ENCODE data around the gene BMP4.

The BMP4 gene

DNA sequence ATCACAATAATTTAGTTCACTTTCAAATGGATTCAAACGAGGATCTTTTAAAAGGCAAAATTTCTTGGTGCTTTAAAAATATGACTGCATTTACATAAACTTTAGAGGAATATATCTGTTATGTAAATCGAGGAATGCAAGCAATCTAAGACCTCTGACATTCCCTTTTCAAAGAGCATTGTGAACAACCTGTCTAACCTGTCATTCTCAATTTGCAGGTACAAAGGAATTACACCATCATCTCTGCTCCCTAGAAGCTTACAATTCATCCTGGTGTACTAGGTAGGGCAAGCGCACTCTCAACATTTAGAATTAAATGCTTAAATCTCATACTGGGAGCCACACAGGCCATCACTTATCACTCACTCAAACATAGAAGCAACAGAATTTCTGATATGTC, 35.6 kb downstream of the BMP4 start:
- TF ChIP-seq POLR2A (IDR thresholded peaks at IDR 0.05; ENCODE audit: low read length), result no peak
- no peak for TF ChIP-seq GATA1 (IDR thresholded peaks at IDR 0.05; ENCODE audit: low read depth, low read length)
- no peak for DNase-seq

DNA sequence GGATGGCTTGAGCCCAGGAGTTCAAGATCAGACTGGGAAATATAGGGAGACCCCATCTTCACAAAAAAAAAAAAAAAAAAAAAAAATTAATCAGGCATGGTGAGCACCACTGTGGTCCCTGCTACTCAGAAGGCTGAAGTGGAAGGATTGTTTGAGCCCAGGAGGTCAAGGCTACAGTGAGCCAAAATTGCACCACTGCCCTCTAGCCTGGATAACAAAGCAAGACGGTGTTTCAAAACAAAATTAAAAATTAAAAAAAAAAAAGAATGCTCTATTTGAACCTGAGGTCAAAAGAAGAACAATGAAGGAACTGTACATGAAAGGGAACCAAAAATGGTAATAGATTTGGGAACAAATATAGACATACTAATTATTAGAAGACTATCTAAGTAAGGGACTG, 40.4 kb downstream of the BMP4 start:
- TF ChIP-seq GATA1 (IDR thresholded peaks at IDR 0.05; ENCODE audit: low read depth, low read length) (no peak), POLR2A (IDR thresholded peaks at IDR 0.05; ENCODE audit: low read length) (no peak)
- no peak for DNase-seq

DNA sequence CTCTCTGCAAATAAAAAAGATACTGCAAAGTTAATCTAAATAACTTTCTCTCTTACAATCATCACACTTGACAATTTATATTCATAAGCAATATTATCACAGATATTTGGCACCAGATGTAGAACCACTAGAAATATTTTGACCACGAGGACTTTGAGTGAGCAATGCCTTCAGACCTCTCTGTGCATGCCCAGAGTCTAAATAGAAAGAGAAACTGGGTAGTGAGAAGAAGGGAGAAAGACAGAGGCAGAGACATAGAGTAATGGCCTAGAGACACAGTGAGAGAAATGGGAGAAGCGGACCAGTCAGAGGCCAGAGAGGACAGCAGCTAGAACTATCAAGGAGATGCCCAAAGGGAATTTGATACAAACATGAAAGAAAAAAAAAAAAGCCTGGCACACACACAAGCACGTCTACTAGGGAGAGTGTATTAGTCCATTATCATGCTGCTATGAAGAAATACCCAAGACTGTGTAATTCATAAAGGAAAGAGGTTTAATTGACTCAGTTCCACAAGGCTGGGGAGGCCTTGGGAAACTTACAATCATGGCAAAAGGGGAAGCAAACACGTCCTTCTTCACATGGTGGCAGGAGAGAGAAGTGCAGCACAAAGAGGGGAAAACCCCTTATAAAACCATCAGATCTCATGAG, 41.1 kb downstream of the BMP4 start:
- DNase-seq, result no peak
- no peak for TF ChIP-seq POLR2A (IDR thresholded peaks at IDR 0.05; ENCODE audit: low read length)
- no peak for TF ChIP-seq GATA1 (IDR thresholded peaks at IDR 0.05; ENCODE audit: low read depth, low read length)

DNA sequence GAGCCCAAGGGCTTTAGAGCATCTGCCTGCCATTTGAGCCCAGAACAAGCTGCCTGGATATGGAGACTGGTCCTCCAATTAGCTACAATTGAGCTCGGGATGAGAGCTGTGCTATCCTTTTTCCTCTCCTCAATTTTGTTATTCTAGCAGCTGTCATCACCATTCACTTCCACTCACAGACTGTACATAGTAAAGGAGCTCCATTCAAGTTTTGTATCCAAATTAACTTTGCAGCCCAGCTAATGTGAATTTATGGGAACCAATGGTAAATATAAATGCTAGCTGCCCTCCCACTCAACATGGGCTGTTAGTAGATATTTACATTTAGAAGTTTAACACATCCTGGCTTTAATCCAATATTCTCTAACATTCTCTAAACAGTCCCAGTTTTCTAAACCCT, 44.6 kb downstream of the BMP4 start:
- no peak for DNase-seq
- TF ChIP-seq GATA1 (IDR thresholded peaks at IDR 0.05; ENCODE audit: low read depth, low read length), result no peak
- no peak for TF ChIP-seq POLR2A (IDR thresholded peaks at IDR 0.05; ENCODE audit: low read length)

DNA sequence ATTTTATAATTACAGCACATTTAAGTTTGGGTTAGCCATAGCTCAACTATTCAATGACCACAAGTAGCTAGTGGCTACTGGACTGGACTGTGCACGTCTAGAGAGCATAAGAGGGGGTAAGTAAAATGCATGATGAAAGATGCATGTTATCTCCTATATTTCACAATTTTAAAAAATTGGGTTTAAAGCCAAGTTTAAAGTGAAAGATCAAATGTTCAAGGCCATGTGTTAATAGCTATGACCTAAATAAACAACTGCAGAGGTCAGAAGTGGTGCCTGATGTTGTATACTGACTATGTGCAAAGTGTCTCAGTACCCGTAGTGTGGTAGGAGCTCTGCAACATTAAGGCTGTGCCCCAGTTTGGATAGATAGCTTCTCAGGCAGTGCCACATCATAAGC, 48.2 kb downstream of the BMP4 start:
- DNase-seq, result no peak
- TF ChIP-seq POLR2A (IDR thresholded peaks at IDR 0.05; ENCODE audit: low read length) (no peak), GATA1 (IDR thresholded peaks at IDR 0.05; ENCODE audit: low read depth, low read length) (no peak)

DNA sequence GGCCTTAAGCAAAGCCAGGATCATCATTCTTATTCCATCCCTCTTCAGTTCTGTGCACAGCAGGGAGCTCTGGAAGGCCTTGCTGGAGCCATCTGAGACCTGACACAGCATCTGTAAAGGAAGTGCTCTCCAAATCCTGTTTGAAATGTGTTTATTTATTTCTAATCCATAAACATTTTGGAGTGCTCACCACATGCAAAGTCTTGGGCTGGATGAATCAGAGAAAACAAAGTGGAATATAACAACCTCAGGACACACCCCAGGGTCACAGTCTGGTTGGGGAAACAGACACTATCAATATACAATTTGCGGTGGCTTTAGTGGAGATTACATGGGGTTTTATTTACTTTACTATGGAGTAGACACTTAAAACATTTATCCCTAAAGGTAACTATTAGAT, 54.3 kb downstream of the BMP4 start:
- TF ChIP-seq GATA1 (IDR thresholded peaks at IDR 0.05; ENCODE audit: low read depth, low read length), result no peak
- TF ChIP-seq POLR2A (IDR thresholded peaks at IDR 0.05; ENCODE audit: low read length), result no peak
- no peak for DNase-seq

DNA sequence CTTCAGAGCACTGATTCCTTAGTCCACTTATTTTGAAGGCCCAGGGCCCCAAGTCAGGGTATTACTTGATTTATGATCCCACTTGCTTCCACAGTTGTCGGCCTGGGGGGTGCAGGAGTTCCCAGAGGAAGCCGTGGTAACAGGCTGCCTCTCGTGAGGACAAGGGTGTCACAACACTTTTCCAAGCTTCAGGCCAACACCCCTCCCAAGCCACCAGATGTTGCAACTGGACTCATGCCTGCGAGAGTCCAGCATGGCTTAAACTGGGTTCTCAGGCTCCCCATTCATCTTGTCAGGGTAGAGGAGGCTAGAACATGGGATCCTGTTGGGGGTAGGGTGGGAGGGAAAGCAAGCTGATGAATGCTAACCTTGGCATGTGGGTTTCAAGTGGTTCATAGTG, 56.1 kb downstream of the BMP4 start:
- no peak for DNase-seq
- no peak for TF ChIP-seq GATA1 (IDR thresholded peaks at IDR 0.05; ENCODE audit: low read depth, low read length)
- no peak for TF ChIP-seq POLR2A (IDR thresholded peaks at IDR 0.05; ENCODE audit: low read length)

Data from erythroblast (primary cell).